Mucosa of rectum (tissue), 2 donors: Measurements from ENCODE around the gene ABR.
A peak's percentile ranks its signal among the peaks of the same experiment; 100 is the strongest.

Experiments
- H3K27ac ChIP-seq, 2 donors: one replicate each; pipeline ENCODE4 v1.7.0; 2013; ENCODE audit warnings: inconsistent platforms in 2 of 2, low read depth in 2 of 2, low read length in 2 of 2
- H3K27me3 ChIP-seq, 2 donors: one replicate each; pipeline ENCODE4 v1.7.0; 2013; ENCODE audit warnings: low read length in 2 of 2; ENCODE audit not compliant: control insufficient read depth in 2 of 2, insufficient read depth in 2 of 2
- H3K36me3 ChIP-seq, 2 donors: one replicate each; pipeline ENCODE4 v1.7.0; 2013; ENCODE audit warnings: low read length in 2 of 2; ENCODE audit not compliant: control insufficient read depth in 2 of 2, insufficient read depth in 2 of 2
- H3K4me1 ChIP-seq, 2 donors: one replicate each; pipeline ENCODE4 v1.7.0; 2013; ENCODE audit warnings: low read length in 2 of 2, mild to moderate bottlenecking in 1 of 2; ENCODE audit not compliant: control insufficient read depth in 2 of 2, insufficient read depth in 2 of 2
- H3K4me3 ChIP-seq, 2 donors: one replicate each; pipeline ENCODE4 v1.7.0; 2013; ENCODE audit warnings: low read length in 2 of 2
- H3K9ac ChIP-seq, 2 donors: one replicate each; pipeline ENCODE4 v1.7.0; 2013; ENCODE audit warnings: low read length in 2 of 2, low read depth in 1 of 2, mild to moderate bottlenecking in 1 of 2
- H3K9me3 ChIP-seq, 2 donors: one replicate each; pipeline ENCODE4 v1.7.0; 2013; ENCODE audit warnings: low read length in 2 of 2; ENCODE audit not compliant: control insufficient read depth in 2 of 2
- donor health status: healthy.
- donor health status: Normal muscosa, but diverticular disease.

Gene ABR

GRCh38 chr17:987931-988330 is 191.8 kb downstream of the ABR start:
- H3K27ac ChIP-seq, result no peak overlapping the region
- H3K27me3 ChIP-seq, result no peaks in the 10 kb centered on the region
- H3K36me3 ChIP-seq, result no peaks in the 10 kb centered on the region
- no peaks in the 10 kb centered on the region for H3K4me1 ChIP-seq
- no peak overlapping the region for H3K9ac ChIP-seq
- H3K4me3 ChIP-seq, result no peak overlapping the region
- no peaks in the 10 kb centered on the region for H3K9me3 ChIP-seq

GRCh38 chr17:986322-986929 is 193.4 kb downstream of the ABR start:
- Histone ChIP-seq H3K4me1 (no peaks in the 10 kb centered on the region), H3K27ac (no peak overlapping the region), H3K9me3 (no peaks in the 10 kb centered on the region), H3K4me3 (no peak overlapping the region), H3K36me3 (no peaks in the 10 kb centered on the region), H3K27me3 (no peaks in the 10 kb centered on the region), H3K9ac (no peak overlapping the region)

DNA sequence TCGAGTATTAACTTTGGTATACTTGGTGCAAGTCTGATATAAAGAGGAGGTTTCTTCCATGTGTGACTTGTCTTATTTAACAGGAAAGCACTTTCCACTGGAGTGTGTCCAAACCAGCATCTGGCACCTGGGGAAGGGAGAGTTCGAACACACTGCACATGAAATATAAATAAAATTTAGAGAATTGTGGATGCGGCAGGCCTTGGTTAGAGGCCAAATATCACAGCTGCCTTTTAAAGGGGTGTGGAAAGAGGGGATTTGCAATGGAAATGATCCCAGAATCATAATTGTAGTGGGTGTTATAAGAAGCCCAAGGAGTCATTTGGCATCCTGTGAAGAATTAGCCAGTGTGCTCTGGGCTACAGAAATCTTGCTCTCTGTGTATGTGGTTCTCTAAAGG is 195.9 kb downstream of the ABR start:
- Histone ChIP-seq H3K4me3 (no peak overlapping the region), H3K9ac (no peak overlapping the region), H3K27me3 (no peaks in the 10 kb centered on the region), H3K36me3 (no peaks in the 10 kb centered on the region), H3K9me3 (no peaks in the 10 kb centered on the region), H3K4me1 (peaks cover 3 to 6% of the 10 kb centered on the region in 2 donors), H3K27ac (no peak overlapping the region)

GRCh38 chr17:981292-981658 is 198.5 kb downstream of the ABR start:
- Histone ChIP-seq H3K27me3 (peaks cover 6 to 12% of the 10 kb centered on the region in 2 donors), H3K9me3 (no peaks in the 10 kb centered on the region), H3K4me3 (peak overlapping the region in 1 of 2 donors; percentile 56), H3K36me3 (no peaks in the 10 kb centered on the region), H3K9ac (peak overlapping the region in 1 of 2 donors; percentile 5), H3K27ac (no peak overlapping the region), H3K4me1 (peaks cover 3 to 6% of the 10 kb centered on the region in 2 donors)

DNA sequence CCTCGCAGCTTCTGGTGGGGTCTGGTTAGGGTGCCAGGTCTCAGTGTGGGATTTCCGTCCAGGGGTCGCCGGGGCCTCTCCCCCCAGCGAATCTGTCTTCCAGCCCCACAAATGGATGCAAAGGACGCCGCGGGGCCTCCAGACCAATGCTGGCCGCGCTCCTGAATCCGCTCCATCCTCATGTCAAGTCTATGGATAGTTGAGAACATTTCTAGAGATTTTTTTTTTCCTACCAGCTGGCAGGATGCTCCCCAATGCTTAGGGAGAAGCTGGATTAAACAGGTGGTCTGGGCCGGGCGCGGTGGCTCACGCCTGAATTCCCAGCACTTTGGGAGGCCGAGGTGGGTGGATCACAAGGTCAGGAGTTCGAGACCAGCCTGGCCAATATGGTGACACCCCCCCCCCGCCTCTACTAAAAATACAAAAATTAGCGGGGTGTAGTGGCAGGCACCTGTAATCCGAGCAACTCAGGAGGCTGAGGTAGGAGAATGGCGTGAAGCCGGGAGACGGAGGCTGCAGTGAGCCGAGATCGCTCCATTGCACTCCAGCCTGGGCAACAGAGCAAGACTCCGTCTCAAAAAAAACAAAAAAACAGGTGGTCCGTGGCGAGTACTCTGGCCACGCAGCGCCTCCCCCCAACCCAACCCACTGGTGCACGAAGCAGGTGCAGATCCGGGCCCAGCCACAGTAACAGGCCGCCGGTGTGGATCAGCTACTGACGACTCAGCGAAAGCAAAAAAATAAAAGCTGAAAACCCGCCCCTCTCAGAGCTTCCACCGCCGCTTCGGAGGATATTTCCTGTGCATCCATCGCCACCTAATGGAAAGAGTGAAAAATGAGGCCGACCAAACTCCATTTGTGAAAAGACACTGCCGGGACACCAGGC is 199.1 kb downstream of the ABR start:
- peak overlapping the region in 1 of 2 donors; percentile 58 for H3K27ac ChIP-seq
- peaks cover 7 to 12% of the 10 kb centered on the region in 2 donors for H3K27me3 ChIP-seq
- no peaks in the 10 kb centered on the region for H3K36me3 ChIP-seq
- peaks cover 3 to 6% of the 10 kb centered on the region in 2 donors for H3K4me1 ChIP-seq
- H3K4me3 ChIP-seq, result peak overlapping the region; percentile 59 to 68
- no peaks in the 10 kb centered on the region for H3K9me3 ChIP-seq
- peak overlapping the region; percentile 15 to 24 for H3K9ac ChIP-seq

DNA sequence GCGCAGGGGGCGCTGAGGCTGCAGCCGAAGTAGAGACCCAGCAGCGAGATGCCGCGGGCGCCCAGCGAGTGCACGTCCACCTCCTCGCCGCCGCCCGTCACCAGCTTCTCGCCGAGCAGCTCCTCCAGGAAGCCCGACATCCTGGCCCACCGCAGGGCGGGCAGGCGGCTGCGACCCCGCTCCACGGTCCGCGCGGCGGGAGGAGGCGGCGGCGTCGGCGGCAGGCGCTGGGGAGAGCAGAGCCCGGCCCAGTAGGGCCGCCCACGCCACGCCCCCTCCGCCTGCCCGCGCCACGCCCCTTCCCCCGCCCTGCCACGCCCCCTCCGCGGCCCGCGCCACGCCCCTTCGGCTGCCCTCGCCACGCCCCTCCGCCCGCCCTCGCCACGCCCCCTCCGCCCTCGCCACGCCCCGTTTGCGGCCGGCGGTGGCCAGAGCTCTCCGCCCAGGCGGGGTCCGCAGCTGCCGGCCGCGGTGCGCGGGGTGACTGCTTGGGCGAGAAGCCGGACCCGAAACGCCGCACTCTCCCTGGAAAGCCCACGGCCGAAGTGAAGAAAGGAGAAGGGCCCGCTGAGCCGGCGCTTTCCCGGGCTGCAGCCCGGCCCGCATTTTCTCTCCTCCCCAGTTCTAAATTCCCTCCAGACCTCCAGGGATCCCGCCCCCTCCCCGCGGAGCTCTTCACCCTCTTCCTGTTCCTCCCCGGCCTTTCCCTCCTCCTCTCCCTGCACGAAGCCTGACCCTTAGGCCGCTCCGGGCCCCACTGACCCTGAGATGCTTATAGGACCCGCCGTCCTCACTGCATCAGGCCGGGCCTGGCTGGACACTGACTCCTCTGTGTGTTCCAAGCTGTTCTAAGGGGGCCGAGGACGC is 200.0 kb downstream of the ABR start, which contains the start of gene NXN:
NXN (minus strand) TSS at position 238 of the 867 bp plus-strand sequence.
- Histone ChIP-seq H3K9ac (peak within 1 kb of the TSS; percentile 15 to 17), H3K27ac (peak within 1 kb of the TSS in 1 of 2 donors; percentile 58), H3K27me3 (peaks cover 12 to 14% of the 10 kb centered on the region in 2 donors), H3K36me3 (no peaks in the 10 kb centered on the region), H3K9me3 (no peaks in the 10 kb centered on the region), H3K4me3 (peak within 1 kb of the TSS; percentile 60 to 68), H3K4me1 (peaks cover 3 to 6% of the 10 kb centered on the region in 2 donors)

- no peak overlapping the region for H3K9ac ChIP-seq
- H3K27ac ChIP-seq, result peak overlapping the region in 1 of 2 donors; percentile 43
- peak overlapping the region; percentile 31 to 60 for H3K4me3 ChIP-seq
- peaks cover 12 to 14% of the 10 kb centered on the region in 2 donors for H3K27me3 ChIP-seq
- H3K36me3 ChIP-seq, result no peaks in the 10 kb centered on the region
- peaks cover 3 to 6% of the 10 kb centered on the region in 2 donors for H3K4me1 ChIP-seq
- H3K9me3 ChIP-seq, result no peaks in the 10 kb centered on the region
These were observed 200.6 kb downstream of the ABR start for GRCh38 chr17:979212-979538.

DNA sequence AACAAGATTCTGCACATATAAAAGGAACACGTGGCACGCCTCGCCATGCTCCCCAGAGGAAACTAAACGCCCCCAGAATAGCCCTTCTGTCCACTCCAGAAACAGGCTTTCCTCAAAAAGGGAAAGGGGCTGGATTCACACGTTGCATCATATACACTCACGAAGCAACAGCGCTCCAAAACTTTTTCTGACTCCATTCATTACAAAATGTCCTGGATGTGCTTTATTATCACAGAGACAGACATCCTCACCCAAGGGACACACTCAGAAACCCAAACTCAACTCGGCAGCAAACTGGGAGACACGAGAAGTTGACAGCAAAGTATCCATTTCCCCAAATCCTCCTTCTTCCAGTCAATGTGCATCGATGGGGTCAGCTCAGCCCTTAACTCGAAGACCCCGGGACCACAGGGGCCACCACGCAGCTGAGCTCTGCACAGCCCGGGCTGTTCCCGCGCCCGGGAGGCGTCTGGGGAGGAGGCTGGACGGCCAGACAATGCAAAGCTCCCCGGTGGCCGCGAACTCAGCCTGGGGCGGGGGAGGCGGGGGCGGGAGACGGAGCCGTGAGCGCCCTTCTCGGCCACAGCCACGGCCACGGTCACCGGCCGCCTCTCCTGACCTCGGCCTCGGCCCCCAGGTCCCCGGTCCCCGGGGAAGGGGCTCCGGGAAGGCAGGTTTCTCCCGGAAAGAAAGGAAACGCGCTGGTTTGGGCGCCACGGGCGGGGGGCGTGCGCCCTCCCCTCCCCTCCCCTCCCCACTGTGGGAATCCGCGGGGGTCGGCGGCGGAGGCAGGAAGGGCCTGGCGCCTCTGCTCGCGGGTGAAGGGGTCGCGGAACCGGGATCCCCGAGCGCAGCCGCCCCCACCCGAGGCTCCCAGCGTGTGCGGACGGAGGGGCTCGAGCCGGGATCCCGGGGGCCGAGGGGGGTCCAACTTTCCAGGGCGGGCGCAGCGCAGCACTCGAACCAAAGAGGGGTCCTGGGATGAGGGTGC is 201.4 kb downstream of the ABR start:
- Histone ChIP-seq H3K27ac (peak overlapping the region in 1 of 2 donors; percentile 43), H3K4me3 (peak overlapping the region; percentile 32 to 57), H3K9ac (no peak overlapping the region), H3K4me1 (peaks cover 3 to 6% of the 10 kb centered on the region in 2 donors), H3K36me3 (no peaks in the 10 kb centered on the region), H3K27me3 (peaks cover 12 to 14% of the 10 kb centered on the region in 2 donors), H3K9me3 (no peaks in the 10 kb centered on the region)

DNA sequence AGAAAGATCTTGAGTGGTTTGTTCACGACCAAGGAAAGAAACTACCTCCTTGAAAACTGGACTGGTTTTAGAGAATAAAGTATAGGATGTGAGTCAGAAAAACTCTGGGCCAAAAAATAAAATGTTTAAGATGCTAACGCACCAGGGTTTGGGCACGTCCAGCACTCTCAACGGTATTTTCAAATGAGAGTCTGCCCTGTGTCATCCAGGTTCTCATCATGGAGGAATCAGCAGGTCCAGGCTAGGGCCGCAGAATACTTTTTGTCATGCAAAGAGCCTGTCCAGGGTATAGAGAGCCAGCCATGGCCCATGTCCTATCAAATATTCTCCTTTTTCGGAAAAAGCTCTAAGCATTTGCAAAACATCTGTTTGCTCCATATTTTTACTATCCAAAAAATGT is 202.6 kb downstream of the ABR start:
- Histone ChIP-seq H3K9ac (no peak overlapping the region), H3K27me3 (peaks cover 14% of the 10 kb centered on the region in 2 donors), H3K4me3 (no peak overlapping the region), H3K4me1 (peaks cover 3 to 6% of the 10 kb centered on the region in 2 donors), H3K36me3 (no peaks in the 10 kb centered on the region), H3K27ac (no peak overlapping the region), H3K9me3 (no peaks in the 10 kb centered on the region)
